OCI-M1 (cell line): Measurements from ENCODE around the gene PEMT.

Source experiments
- DNase-seq: peaks from one replicate; lab custom pipeline; 2025; lab: John Stamatoyannopoulos, UW

Gene PEMT

GRCh38 chr17:17570798-17571716 is 20.5 kb downstream of the PEMT start:
- no peak for DNase-seq

GRCh38 chr17:17570140-17570797 is 21.2 kb downstream of the PEMT start:
- DNase-seq = peak; percentile 13

DNA sequence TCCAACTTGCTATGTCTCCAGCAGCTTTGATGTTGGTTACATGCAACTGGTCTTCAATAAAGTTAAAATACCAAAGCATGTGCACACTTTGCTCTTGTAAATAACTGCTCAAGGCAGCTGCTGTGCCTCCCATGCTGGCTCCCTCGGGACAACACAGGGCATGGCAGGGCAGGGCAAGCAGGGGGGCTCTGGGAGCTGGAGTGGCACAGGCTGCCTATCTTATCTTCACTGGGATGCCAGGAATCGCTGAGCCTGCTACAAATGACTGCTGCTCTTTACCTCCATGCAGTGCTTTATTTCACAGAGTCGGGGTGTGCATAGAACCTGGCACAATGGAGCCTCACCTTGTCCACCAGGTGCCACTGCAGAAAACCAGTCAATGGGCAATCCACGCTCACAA is 21.8 kb downstream of the PEMT start:
- DNase-seq = no peak

- DNase-seq = peak; percentile 71
Observed at GRCh38 chr17:17568772-17569195, 22.7 kb downstream of the PEMT start.

GRCh38 chr17:17567631-17568030 is 23.9 kb downstream of the PEMT start:
- no peak for DNase-seq

- DNase-seq = no peak
Observed at GRCh38 chr17:17566896-17567513, 24.5 kb downstream of the PEMT start.

DNA sequence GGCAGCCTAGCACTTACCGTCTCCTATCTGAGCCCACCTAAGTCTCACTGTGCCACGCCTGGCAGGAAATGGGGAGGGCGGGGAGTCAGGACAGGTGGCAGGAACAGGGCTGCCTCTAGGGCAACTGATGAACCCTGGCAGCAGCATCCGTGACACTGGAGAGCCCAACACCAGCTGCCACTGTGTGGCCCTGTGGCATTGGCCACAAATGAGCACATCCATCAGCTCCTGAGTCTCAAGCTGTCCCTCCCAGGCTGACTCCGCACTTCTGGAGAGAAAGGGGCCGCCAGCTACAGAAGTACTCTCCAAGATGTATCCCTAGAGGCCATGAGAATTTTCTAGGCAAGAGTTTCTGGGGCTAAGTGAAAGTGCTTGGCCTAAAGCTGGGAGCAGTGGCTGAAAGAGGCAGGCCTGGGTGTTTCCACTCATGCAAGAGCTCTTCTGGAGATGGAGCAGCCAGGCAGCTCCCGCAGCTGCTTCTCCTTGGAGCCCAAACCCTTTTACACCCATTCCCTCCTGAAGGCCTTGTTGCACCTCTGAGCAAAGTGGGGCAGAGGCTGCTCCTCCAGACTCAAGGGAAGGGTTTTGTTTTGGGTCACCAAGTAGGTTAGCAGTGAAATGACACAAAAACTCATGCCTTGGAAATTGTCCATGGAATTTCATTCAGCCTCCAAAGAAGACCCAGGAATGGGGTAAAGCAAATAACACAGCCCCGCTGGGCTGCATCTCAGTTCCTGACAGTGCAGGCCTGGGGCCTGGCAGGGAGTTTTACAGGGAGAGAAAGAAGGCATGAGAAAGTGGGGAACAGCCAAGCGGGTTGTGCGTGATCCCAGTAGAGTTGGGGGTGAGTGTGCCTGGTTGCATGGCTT is 25.8 kb downstream of the PEMT start:
- no peak for DNase-seq

DNA sequence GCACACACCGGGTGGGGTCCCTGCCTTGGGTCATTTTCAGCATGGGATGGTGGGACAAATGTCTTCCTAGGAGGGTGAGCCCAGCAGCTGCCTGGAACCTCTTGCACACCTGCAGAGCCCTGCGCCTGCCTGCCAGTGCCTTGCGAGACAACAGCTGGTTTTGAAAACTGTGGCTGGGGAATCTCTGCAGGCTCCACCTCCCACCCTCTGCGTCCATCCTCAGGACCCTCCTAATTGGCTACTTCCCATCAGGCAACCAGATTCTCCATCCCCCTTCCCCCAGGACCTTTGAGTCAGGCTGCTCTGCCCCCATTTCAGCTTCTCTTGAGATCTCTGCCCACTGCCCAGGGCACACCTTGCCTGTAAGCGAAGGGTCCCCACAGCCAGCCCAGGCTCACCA is 26.6 kb downstream of the PEMT start:
- no peak for DNase-seq

- no peak for DNase-seq
Observed at GRCh38 chr17:17564323-17564722, 27.2 kb downstream of the PEMT start.

- no peak for DNase-seq
Observed at GRCh38 chr17:17563530-17563929, 28.0 kb downstream of the PEMT start.

GRCh38 chr17:17562146-17562511 is 29.4 kb downstream of the PEMT start:
- DNase-seq = no peak

DNA sequence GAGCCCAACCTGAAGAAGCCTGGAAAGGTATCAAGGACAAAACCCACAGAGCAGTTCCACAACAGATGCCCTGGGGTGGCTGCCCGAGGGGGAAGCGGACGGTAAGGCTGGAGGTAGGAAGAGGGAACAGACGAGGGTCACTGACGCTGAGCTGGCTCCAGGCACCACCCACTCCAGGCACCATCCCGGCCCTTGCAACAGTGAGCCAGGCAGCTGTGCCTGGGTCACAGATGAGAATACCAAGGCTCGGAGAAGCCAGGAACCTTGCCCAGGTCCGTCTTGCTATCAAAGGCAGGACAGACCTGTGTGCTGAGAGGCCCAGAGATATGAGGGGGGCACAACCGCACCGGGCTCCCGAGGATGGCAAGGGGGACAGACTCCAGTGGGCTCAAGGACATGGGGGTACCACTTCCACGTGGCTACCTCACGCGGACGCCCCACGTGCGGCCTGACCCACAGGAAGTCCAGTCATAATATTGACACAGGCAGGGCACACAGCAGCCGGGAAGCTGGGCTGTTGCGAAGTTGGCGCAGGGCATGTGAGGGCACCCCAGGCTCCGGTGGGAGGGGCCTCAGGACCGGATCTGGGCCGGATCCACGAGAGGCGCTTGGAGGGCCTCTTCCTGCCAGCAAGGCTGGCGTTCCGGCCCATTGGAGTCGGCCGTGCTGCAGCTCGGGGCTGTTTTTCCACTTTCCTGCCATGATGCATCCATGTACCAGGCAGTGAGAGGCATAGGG is 29.9 kb downstream of the PEMT start:
- no peak for DNase-seq

DNA sequence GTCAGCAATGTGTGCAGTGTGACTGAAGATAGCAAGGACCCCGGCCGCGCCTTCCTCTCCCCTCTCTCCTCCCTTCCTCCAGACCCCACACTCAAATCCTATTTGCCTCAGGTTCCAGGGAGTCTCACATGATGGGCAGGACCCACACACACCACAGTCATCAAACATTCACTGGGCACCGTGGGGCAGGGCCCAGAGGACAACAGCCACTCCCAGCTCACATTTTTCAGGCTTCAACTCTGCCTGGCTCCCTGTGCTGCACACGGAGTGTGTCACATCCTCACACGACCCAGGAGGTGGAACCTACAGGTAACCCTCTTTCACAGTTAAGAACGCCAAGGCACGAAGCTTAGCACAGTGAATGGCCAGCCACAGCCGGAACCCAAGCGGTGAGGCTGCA is 30.5 kb downstream of the PEMT start:
- no peak for DNase-seq

GRCh38 chr17:17560167-17560566 is 31.3 kb downstream of the PEMT start:
- no peak for DNase-seq

DNA sequence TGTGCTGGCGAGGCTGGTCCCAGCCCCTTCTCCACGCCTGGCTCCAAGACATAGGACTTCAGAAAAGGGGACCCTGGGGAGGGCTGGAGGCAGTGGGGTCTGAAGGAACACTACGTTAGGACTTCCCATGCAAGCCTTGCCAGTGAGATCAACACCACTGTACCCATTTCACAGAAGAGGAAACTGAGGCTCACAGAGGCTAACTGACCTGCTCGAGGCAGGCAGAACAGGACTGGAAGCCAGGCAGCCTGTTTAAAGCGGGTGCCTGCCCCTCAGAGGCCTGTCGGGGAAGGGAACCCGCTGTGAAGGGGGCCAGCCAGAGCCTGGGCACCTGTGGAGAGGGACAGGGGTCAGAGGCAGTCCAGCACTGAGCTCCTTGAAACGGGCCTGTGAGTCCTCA is 32.3 kb downstream of the PEMT start:
- DNase-seq = no peak

DNA sequence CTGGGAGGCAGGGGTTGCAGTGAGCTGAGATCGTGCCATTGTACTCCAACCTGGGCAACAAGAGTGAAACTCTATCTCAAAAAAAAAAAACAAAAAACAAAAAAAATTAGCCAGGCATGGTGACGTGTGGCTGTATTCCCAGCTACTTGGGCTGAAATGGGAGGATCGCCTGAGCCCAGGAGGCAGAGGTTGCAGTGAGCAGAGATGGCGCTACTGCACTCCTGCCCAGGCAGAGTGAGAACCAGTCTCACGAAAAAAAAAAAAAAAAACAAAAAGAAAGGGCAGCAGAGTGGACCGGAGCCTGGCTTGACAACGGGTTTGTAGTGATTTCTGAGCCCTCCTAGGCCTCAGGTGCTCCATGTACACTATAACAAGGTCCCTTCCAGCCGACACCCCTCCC is 33.1 kb downstream of the PEMT start:
- DNase-seq = no peak

- no peak for DNase-seq
Observed at GRCh38 chr17:17557796-17558195, 33.7 kb downstream of the PEMT start.

- no peak for DNase-seq
Observed at GRCh38 chr17:17556671-17557070, 34.8 kb downstream of the PEMT start.

- DNase-seq = no peak
Observed at GRCh38 chr17:17555906-17556305, 35.6 kb downstream of the PEMT start.

DNA sequence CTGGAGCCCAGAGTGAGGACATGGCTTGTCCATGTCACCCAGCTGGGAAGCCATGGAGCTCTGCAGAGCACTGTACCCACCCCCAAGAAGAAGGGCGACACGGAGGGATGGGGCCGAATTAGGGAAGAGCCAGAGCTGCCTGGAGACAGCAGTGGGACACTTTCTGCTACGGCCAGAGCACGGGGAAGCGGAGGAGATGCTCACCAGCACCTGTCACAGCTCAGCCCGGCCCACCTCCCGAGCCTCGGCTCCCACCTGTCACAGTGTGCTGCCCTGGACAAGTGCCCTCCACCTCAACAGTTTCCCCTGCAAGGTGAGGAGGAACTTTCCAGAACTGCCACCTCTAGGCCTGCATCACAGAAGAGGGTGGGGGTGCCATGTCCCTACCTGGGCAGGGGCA is 36.4 kb downstream of the PEMT start:
- no peak for DNase-seq

GRCh38 chr17:17554266-17554665 is 37.2 kb downstream of the PEMT start:
- no peak for DNase-seq
